Right atrium auricular region (tissue), 2 donors: ENCODE data around the gene PLA2G2D. TPM values are rescaled to one million over a fixed set of nuclear protein-coding genes. Genes with fewer than 3 reads are reported as not detected.

ENCODE experiments used
- DNase-seq: peaks from one replicate; pipeline ENCODE4 v3.0.0-alpha.2; 2019; ENCODE audit warnings: low spot score
- H3K27ac ChIP-seq, 2 donors: fragments of 200-600 bp; sonication (generic); 1 replicate in 1 of 2; 2 replicates in 1 of 2; pipeline ENCODE4 v1.5.1; 2016 to 2019
- H3K27me3 ChIP-seq, 2 donors: fragments of 200-600 bp; sonication (generic); one replicate each; pipeline versions ENCODE4 v1.5.1 to v1.6.0; 2017 to 2019
- H3K36me3 ChIP-seq: fragments of 200-600 bp; sonication (generic); one replicate; pipeline ENCODE4 v1.5.1; 2016
- H3K4me1 ChIP-seq, 2 donors: fragments of 200-600 bp; sonication (generic); one replicate each; pipeline versions ENCODE4 v1.5.1 to v1.6.0; 2017 to 2019
- H3K4me3 ChIP-seq, 2 donors: fragments of 200-600 bp; sonication (generic); 1 replicate in 1 of 2; 2 replicates in 1 of 2; pipeline ENCODE4 v1.5.1; 2017 to 2019; ENCODE audit warnings: mild to moderate bottlenecking in 1 of 2, moderate library complexity in 1 of 2
- H3K9me3 ChIP-seq, 2 donors: fragments of 200-600 bp; sonication (generic); one replicate each; pipeline ENCODE4 v1.5.1; 2019
- total RNA-seq, 2 donors: library from RNA; depleted of rRNA; stranded (reverse); fragments of >200 nt; gene quantifications; one replicate each; pipeline ENCODE4 v1.1.0, GENCODE V29; 2016
- TF ChIP-seq, protein P1 (sequence below), 2 donors: fragments of 200-600 bp; sonication (generic); IDR thresholded peaks; one replicate each; pipeline ENCODE4 v1.5.1; 2019; ENCODE audit warnings: antibody characterized with exemption in 2 of 2

The PLA2G2D gene
- total RNA-seq, 2 donors from 2014 or later = not detected

DNA sequence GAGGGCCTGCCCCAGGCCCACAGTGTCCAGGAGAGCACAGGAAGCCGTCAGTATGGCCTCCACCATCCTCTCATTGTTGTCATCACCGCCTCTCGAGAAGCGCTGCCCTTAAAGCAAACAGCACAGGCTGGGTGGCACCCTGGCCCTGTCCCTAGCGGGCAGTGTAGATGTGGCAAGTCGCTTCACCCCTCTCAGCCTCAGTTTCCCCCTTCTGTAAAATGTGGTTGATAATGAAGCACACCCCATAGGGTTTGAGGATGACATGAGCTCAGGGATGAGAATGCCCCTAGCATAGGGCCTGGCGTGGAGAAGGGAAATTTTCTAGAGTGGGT lies 33.2 kb upstream of the PLA2G2D start:
- no peaks in the 10 kb centered on the region for H3K27me3 ChIP-seq
- H3K36me3 ChIP-seq = no peaks in the 10 kb centered on the region
- H3K4me1 ChIP-seq = peaks cover 0 to 16% of the 10 kb centered on the region in 2 donors
- peak overlapping the region; percentile 53 for H3K27ac ChIP-seq
- peak overlapping the region in 1 of 2 donors; percentile 50 for H3K4me3 ChIP-seq
- no peaks in the 10 kb centered on the region for H3K9me3 ChIP-seq
- no peak for DNase-seq
- TF ChIP-seq, protein P1, sequence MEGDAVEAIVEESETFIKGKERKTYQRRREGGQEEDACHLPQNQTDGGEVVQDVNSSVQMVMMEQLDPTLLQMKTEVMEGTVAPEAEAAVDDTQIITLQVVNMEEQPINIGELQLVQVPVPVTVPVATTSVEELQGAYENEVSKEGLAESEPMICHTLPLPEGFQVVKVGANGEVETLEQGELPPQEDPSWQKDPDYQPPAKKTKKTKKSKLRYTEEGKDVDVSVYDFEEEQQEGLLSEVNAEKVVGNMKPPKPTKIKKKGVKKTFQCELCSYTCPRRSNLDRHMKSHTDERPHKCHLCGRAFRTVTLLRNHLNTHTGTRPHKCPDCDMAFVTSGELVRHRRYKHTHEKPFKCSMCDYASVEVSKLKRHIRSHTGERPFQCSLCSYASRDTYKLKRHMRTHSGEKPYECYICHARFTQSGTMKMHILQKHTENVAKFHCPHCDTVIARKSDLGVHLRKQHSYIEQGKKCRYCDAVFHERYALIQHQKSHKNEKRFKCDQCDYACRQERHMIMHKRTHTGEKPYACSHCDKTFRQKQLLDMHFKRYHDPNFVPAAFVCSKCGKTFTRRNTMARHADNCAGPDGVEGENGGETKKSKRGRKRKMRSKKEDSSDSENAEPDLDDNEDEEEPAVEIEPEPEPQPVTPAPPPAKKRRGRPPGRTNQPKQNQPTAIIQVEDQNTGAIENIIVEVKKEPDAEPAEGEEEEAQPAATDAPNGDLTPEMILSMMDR (IDR thresholded peaks at IDR 0.05) = peak in 1 of 2 donors; percentile 3

- Histone ChIP-seq H3K27ac (peak overlapping the region; percentile 53), H3K4me3 (peak overlapping the region; percentile 16 to 50)
- TF ChIP-seq, protein P1 (IDR thresholded peaks at IDR 0.05) = peak; percentile 76 to 97
Observed at GRCh38 chr1:20151906-20152598, 32.7 kb upstream of the PLA2G2D start.

GRCh38 chr1:20150969-20151368 lies 31.6 kb upstream of the PLA2G2D start:
- no peaks in the 10 kb centered on the region for H3K36me3 ChIP-seq
- no peak for DNase-seq
- peaks cover 0 to 16% of the 10 kb centered on the region in 2 donors for H3K4me1 ChIP-seq
- H3K27ac ChIP-seq = no peak overlapping the region
- H3K27me3 ChIP-seq = no peaks in the 10 kb centered on the region
- no peaks in the 10 kb centered on the region for H3K9me3 ChIP-seq
- TF ChIP-seq, protein P1 (IDR thresholded peaks at IDR 0.05) = no peak
- no peak overlapping the region for H3K4me3 ChIP-seq

More at GRCh38 chr1:20151906-20152598, 32.7 kb upstream of the PLA2G2D start:
- Histone ChIP-seq H3K9me3 (no peaks in the 10 kb centered on the region), H3K36me3 (no peaks in the 10 kb centered on the region), H3K4me1 (peaks cover 0 to 16% of the 10 kb centered on the region in 2 donors), H3K27me3 (no peaks in the 10 kb centered on the region)
- DNase-seq = peak; percentile 93

DNA sequence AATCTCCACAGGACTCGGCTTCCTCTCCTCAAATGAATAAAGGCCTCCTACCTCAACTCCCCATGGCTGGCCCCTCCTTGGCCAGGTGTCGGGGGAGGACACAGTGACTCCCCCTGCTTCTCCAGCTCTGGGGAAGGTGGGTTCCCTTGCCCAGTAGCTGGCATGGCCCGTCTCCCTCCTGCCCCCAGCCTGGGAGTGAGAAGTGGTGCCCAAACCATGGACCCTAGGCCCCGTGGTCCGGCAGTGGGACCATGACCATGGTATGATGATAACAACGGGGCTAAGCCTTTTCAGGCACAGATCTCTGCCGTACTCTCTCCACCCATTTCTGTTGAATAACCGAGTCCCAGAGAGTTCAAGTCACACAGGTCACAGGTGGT lies 31.0 kb upstream of the PLA2G2D start:
- H3K4me3 ChIP-seq = no peak overlapping the region
- DNase-seq = no peak
- TF ChIP-seq, protein P1 (IDR thresholded peaks at IDR 0.05) = no peak
- no peaks in the 10 kb centered on the region for H3K9me3 ChIP-seq
- no peak overlapping the region for H3K27ac ChIP-seq
- H3K4me1 ChIP-seq = peaks cover 0 to 16% of the 10 kb centered on the region in 2 donors
- no peaks in the 10 kb centered on the region for H3K36me3 ChIP-seq
- H3K27me3 ChIP-seq = no peaks in the 10 kb centered on the region

DNA sequence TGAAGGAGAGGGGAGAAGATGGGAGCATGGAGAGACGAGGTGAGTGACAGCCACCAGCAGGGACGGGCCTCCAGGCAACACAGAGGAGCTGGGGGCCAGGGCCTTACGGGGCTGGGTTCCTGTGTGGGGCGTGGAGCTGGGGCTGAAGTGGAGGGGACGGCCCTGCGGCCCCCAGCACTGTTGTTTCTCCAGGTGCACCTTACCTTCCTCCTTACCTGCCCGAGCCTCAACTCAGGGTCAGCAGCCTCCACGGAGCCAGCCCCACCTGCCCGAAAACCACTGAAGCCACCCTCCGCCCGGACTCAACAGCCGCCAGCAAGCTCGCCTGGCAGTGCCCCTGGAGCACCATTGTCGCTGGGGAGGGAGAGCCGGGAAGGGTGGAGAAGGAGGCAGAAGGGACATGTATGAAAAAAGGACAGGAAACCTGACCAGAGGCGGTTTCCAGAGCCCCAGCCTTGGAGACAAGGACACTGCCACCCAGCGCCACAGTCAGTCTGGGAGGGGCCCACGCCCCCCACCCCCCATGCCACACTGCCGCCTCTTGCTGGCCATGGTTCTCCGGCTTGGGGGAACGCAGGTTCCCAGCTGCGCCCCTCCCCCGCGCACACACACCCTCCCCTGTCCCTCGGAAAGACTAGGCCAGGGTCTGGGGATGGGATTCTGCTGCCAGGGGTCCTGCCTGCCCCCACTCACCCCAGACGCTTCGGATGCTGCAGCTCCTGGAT lies 30.4 kb upstream of the PLA2G2D start:
- no peak for DNase-seq
- TF ChIP-seq, protein P1 (IDR thresholded peaks at IDR 0.05) = no peak
- Histone ChIP-seq H3K27me3 (no peaks in the 10 kb centered on the region), H3K4me3 (no peak overlapping the region), H3K36me3 (no peaks in the 10 kb centered on the region), H3K27ac (no peak overlapping the region), H3K4me1 (peaks cover 0 to 16% of the 10 kb centered on the region in 2 donors), H3K9me3 (no peaks in the 10 kb centered on the region)
